Adrenal gland (tissue), 5 donors: ENCODE results near the gene HOXA13.

Experiments
- CTCF ChIP-seq, 6 experiments: fragments of 450-650 bp in 4 of 6; fragments of 200-600 bp in 2 of 6; sonication (generic) in 1 of 6; IDR thresholded peaks; 1 replicate in 5 of 6; 2 replicates in 1 of 6; pipeline versions ENCODE4 v1.5.1 to v1.8.0; 2016 to 2021; ENCODE audit warnings: antibody characterized with exemption in 6 of 6, mild to moderate bottlenecking in 2 of 6, moderate library complexity in 1 of 6
- POLR2A ChIP-seq, 2 donors: fragments of 450-650 bp; IDR thresholded peaks; one replicate each; pipeline ENCODE4 v1.6.1; 2017; ENCODE audit warnings: antibody characterized with exemption in 2 of 2, mild to moderate bottlenecking in 2 of 2, moderate library complexity in 1 of 2
- donor health status: DM: no; HTN: no; CAD: no.

GRCh38 chr7:27192546-27193334 lies 7.2 kb downstream of the HOXA13 start:
- TF ChIP-seq CTCF (IDR thresholded peaks at IDR 0.05) (no peak), POLR2A (IDR thresholded peaks at IDR 0.05) (no peak)
